Measurements from ENCODE around the gene KRT79.

- TF ChIP-seq CREB5 (CRISPR knock-in tag; IDR thresholded peaks at IDR 0.05; ENCODE audit: low read depth): no peak
- no peak for TF ChIP-seq ISL1 (CRISPR knock-in tag; IDR thresholded peaks at IDR 0.05)
- TF ChIP-seq PATZ1 (CRISPR knock-in tag; IDR thresholded peaks at IDR 0.05; ENCODE audit: borderline replicate concordance): no peak
- no peak for TF ChIP-seq TOX (CRISPR knock-in tag; IDR thresholded peaks at IDR 0.05; ENCODE audit: borderline replicate concordance)
- TF ChIP-seq ZFP3 (CRISPR knock-in tag; IDR thresholded peaks at IDR 0.05): no peak
- no peak for TF ChIP-seq TCF4 (CRISPR knock-in tag; IDR thresholded peaks at IDR 0.05; ENCODE audit: borderline replicate concordance)
Measured at GRCh38 chr12:52873513-52873831, 39.4 kb upstream of the KRT79 start.

All from SK-N-SH treated with all-trans-retinoic acid at 6 μM for 48 hours (cell line).